CD1c-positive myeloid dendritic cell (primary cell): Measurements from ENCODE around the gene MCM10.

Experiments used
- DNase-seq: peaks from one replicate; pipeline ENCODE4 v3.0.0-alpha.2; 2016; ENCODE audit errors: extremely low spot score

The MCM10 gene

GRCh38 chr10:13165177-13165576, 3.8 kb downstream of the MCM10 start:
- DNase-seq: no peak

- DNase-seq: no peak
Measured at GRCh38 chr10:13167568-13167967, 6.2 kb downstream of the MCM10 start.

GRCh38 chr10:13168781-13169180, 7.4 kb downstream of the MCM10 start:
- no peak for DNase-seq

- DNase-seq: no peak
Measured at GRCh38 chr10:13173616-13174015, 12.3 kb downstream of the MCM10 start.

- DNase-seq: no peak
Measured at GRCh38 chr10:13180788-13181187, 19.4 kb downstream of the MCM10 start.

- DNase-seq: no peak
Measured at GRCh38 chr10:13182424-13182823, 21.1 kb downstream of the MCM10 start.

GRCh38 chr10:13183625-13184024, 22.3 kb downstream of the MCM10 start:
- no peak for DNase-seq

GRCh38 chr10:13184276-13184675, 22.9 kb downstream of the MCM10 start:
- no peak for DNase-seq

GRCh38 chr10:13184730-13185514, 23.6 kb downstream of the MCM10 start:
- DNase-seq: no peak

GRCh38 chr10:13187135-13187534, 25.8 kb downstream of the MCM10 start:
- DNase-seq: no peak

- DNase-seq: no peak
Measured at GRCh38 chr10:13188593-13188992, 27.2 kb downstream of the MCM10 start.

- DNase-seq: no peak
Measured at GRCh38 chr10:13189961-13190360, 28.6 kb downstream of the MCM10 start.

GRCh38 chr10:13190816-13191215, 29.5 kb downstream of the MCM10 start:
- DNase-seq: no peak

GRCh38 chr10:13191362-13191761, 30.0 kb downstream of the MCM10 start:
- no peak for DNase-seq

GRCh38 chr10:13193637-13194036, 32.3 kb downstream of the MCM10 start:
- no peak for DNase-seq

- no peak for DNase-seq
Measured at GRCh38 chr10:13195016-13195415, 33.7 kb downstream of the MCM10 start.

- no peak for DNase-seq
Measured at GRCh38 chr10:13201132-13201531, 39.8 kb downstream of the MCM10 start.

GRCh38 chr10:13206091-13206490, 44.7 kb downstream of the MCM10 start:
- DNase-seq: no peak

- no peak for DNase-seq
Measured at GRCh38 chr10:13206546-13207443, 45.4 kb downstream of the MCM10 start.

GRCh38 chr10:13213163-13213562, 51.8 kb downstream of the MCM10 start:
- no peak for DNase-seq

GRCh38 chr10:13218878-13219277, 57.5 kb downstream of the MCM10 start:
- DNase-seq: no peak

GRCh38 chr10:13219685-13220670, 58.6 kb downstream of the MCM10 start:
- no peak for DNase-seq
